GM12878 (cell line): ENCODE results near the gene HPS5. TPM values are rescaled to one million over a fixed set of nuclear protein-coding genes. Genes with fewer than 3 reads are reported as not detected.
A peak's percentile ranks its signal among the peaks of the same experiment; 100 is the strongest.

ENCODE experiments used
- BCL11A ChIP-seq: IDR thresholded peaks from 2 replicates; pipeline ENCODE4 v1.6.1; 2011; ENCODE audit warnings: low read depth, low read length
- BCLAF1 ChIP-seq: fragments of 450-650 bp; IDR thresholded peaks from 2 replicates; pipeline ENCODE4 v1.6.1; 2017; ENCODE audit warnings: antibody characterized with exemption, mild to moderate bottlenecking, moderate library complexity
- CREB1 ChIP-seq: IDR thresholded peaks from 2 replicates; pipeline ENCODE4 v1.6.1; 2012; ENCODE audit warnings: low read depth, mild to moderate bottlenecking, inconsistent platforms
- CUX1 ChIP-seq: IDR thresholded peaks from 2 replicates; pipeline ENCODE4 v1.6.1; 2012; ENCODE audit warnings: improper control_type of control experiment, low read depth, low read length; ENCODE audit not compliant: insufficient replicate concordance
- ESRRA ChIP-seq: IDR thresholded peaks from 2 replicates; pipeline ENCODE4 v1.6.1; 2012; ENCODE audit warnings: mild to moderate bottlenecking, low read length, improper control_type of control experiment
- ETV6 ChIP-seq, 2 experiments: fragments of 450-650 bp in 1 of 2; IDR thresholded peaks in 1 of 2; conservative IDR thresholded peaks in 1 of 2; 2 replicates each; pipeline ENCODE4 v1.6.1; 2014; ENCODE audit warnings: antibody characterized with exemption in 1 of 2, borderline replicate concordance in 1 of 2, low read depth in 1 of 2, mild to moderate bottlenecking in 1 of 2, moderate library complexity in 1 of 2
- FOXM1 ChIP-seq: IDR thresholded peaks from 2 replicates; pipeline ENCODE4 v1.6.1; 2012; ENCODE audit warnings: low read depth, mild to moderate bottlenecking, inconsistent platforms, low read length, moderate library complexity
- IKZF2 ChIP-seq, 2 experiments: fragments of 450-650 bp; IDR thresholded peaks; 2 replicates each; pipeline ENCODE4 v1.6.1; 2017; ENCODE audit warnings: mild to moderate bottlenecking in 2 of 2, moderate library complexity in 2 of 2
- MEF2B ChIP-seq: fragments of 450-650 bp; IDR thresholded peaks from 2 replicates; pipeline ENCODE4 v1.6.1; 2018; ENCODE audit warnings: mild to moderate bottlenecking, moderate library complexity; ENCODE audit not compliant: partially characterized antibody, poor library complexity, severe bottlenecking
- MYB ChIP-seq: fragments of 150-350 bp; IDR thresholded peaks from 2 replicates; pipeline ENCODE4 v1.6.1; 2014; ENCODE audit warnings: mild to moderate bottlenecking, low read depth, low read length, borderline replicate concordance
- NFXL1 ChIP-seq: fragments of 450-650 bp; IDR thresholded peaks from 2 replicates; pipeline ENCODE4 v1.6.1; 2017; ENCODE audit warnings: antibody characterized with exemption, mild to moderate bottlenecking, borderline replicate concordance
- NR2C1 ChIP-seq: fragments of 450-650 bp; IDR thresholded peaks from 2 replicates; pipeline ENCODE4 v1.6.1; 2017; ENCODE audit warnings: antibody characterized with exemption, mild to moderate bottlenecking, moderate library complexity
- PML ChIP-seq: IDR thresholded peaks from 2 replicates; pipeline ENCODE4 v1.6.1; 2012; ENCODE audit warnings: low read length, inconsistent platforms
- POLR2A ChIP-seq: IDR thresholded peaks from 2 replicates; pipeline ENCODE4 v1.6.1; 2011; ENCODE audit warnings: low read depth, mild to moderate bottlenecking, low read length
- RFX5 ChIP-seq: IDR thresholded peaks from 2 replicates; pipeline ENCODE4 v1.6.1; 2011; ENCODE audit warnings: low read depth, low read length, improper control_type of control experiment
- SREBF2 ChIP-seq: IDR thresholded peaks from 2 replicates; pipeline ENCODE4 v1.6.1; 2012; ENCODE audit warnings: mild to moderate bottlenecking, low read length
- TAF1 ChIP-seq: IDR thresholded peaks from 2 replicates; pipeline ENCODE4 v1.6.1; 2011; ENCODE audit warnings: mild to moderate bottlenecking, low read depth, low read length, borderline replicate concordance
- TBL1XR1 ChIP-seq: IDR thresholded peaks from 2 replicates; pipeline ENCODE4 v1.6.1; 2012; ENCODE audit warnings: low read depth, low read length, improper control_type of control experiment
- ZBTB33 ChIP-seq: fragments of 450-650 bp; IDR thresholded peaks from 2 replicates; pipeline ENCODE4 v1.6.1; 2017; ENCODE audit warnings: mild to moderate bottlenecking
- ZNF24 ChIP-seq: fragments of 450-650 bp; IDR thresholded peaks from 2 replicates; pipeline ENCODE4 v1.6.1; 2017; ENCODE audit warnings: antibody characterized with exemption, mild to moderate bottlenecking
- ZNF274 ChIP-seq: IDR thresholded peaks from one replicate; pipeline ENCODE4 v1.8.0; 2011; ENCODE audit not compliant: insufficient read length, insufficient read depth
- polyA plus RNA-seq, 11 experiments: library from polyadenylated mRNA; depleted of rRNA in 4 of 11; unstranded in 6 of 11; stranded (reverse) in 5 of 11; fragments of >200 nt; fragmentation: Nextera tagmentation in 4 of 11; fragmentation: Illumina TruSeq in 1 of 11; extraction: Ambion mirVana in 4 of 11; extraction: Trizol in 1 of 11; gene quantifications; 1 replicate in 1 of 11; 2 replicates in 10 of 11; pipeline versions ENCODE4 v1.2.1 to v1.2.3, GENCODE V29; 2011 to 2016; ENCODE audit warnings: inconsistent platforms in 2 of 11, missing spikeins in 2 of 11, low read depth in 1 of 11
- total RNA-seq, 4 experiments: library from RNA; depleted of rRNA in 3 of 4; stranded (reverse); fragments of >200 nt in 3 of 4; fragmentation: Illumina TruSeq in 1 of 4; extraction: Trizol in 1 of 4; gene quantifications; 2 replicates each; pipeline versions ENCODE4 v1.2.1 to v1.2.3, GENCODE V29; 2013 to 2021

The HPS5 gene
- total and polyA plus RNA-seq, 10 of the 15 experiments (the other 5 are each of a cell fraction or from before 2014, with no cell fraction given) = 11.9 to 32.6 (median 23.5) TPM

GRCh38 chr11:18321969-18322711 is at the start of gene HPS5, which contains the start of gene GTF2H1 (continued):
- TF ChIP-seq ZNF24 (peak; percentile 59), FOXM1 (no peak), CREB1 (peak; percentile 98), BCLAF1 (0 out of 2 replicates have a peak, but pooled peaks have one; percentile 36), ETV6 (conservative IDR thresholded peaks at IDR 0.05 in 1 of 2, IDR thresholded peaks at IDR 0.05 in 1 of 2; ENCODE audit: borderline replicate concordance in 1 of 2, low read depth in 1 of 2) (peak in 1 of 2 experiments; percentile 90; a peak in 2 of 4 replicates), ZNF274 (no peak), TBL1XR1 (peak; percentile 22; the same call in 1 of the 2 replicates), MEF2B (peak; percentile 89), TAF1 (peak; percentile 93), PML (peak; percentile 97), BCL11A (no peak), NR2C1 (no peak), RFX5 (peak; percentile 57; the same call in 1 of the 2 replicates), POLR2A (peak; percentile 90), SREBF2 (no peak), ESRRA (0 out of 2 replicates have a peak, but pooled peaks have one; percentile 16), IKZF2 (IDR thresholded peaks at IDR 0.05) (peak; percentile 50 to 73), ZBTB33 (no peak), NFXL1 (no peak), CUX1 (no peak), MYB (0 out of 2 replicates have a peak, but pooled peaks have one; percentile 5)
